GM18867 (cell line): ENCODE measurements around the gene OSBPL3.

Experiments used
- ATAC-seq: cut with Tn5 transposase; IDR thresholded peaks from one replicate; pipeline ENCODE4 v1.9.1; 2021; ENCODE audit warnings: mild to moderate bottlenecking, moderate library complexity; ENCODE audit not compliant: unreplicated experiment

OSBPL3 gene

GRCh38 chr7:24903559-24903958 lies 76.4 kb downstream of the OSBPL3 start:
- no peak for ATAC-seq

- ATAC-seq: no peak
Observed at GRCh38 chr7:24902931-24903330, 77.0 kb downstream of the OSBPL3 start.

GRCh38 chr7:24902276-24902675 lies 77.7 kb downstream of the OSBPL3 start:
- no peak for ATAC-seq

- ATAC-seq: no peak
Observed at GRCh38 chr7:24899905-24900304, 80.1 kb downstream of the OSBPL3 start.

- ATAC-seq: no peak
Observed at GRCh38 chr7:24899161-24899560, 80.8 kb downstream of the OSBPL3 start.

- ATAC-seq: peak; percentile 50
Observed at GRCh38 chr7:24898691-24899090, 81.3 kb downstream of the OSBPL3 start.

- peak; percentile 77 for ATAC-seq
Observed at GRCh38 chr7:24896031-24896501, 83.9 kb downstream of the OSBPL3 start.

- no peak for ATAC-seq
Observed at GRCh38 chr7:24894429-24895221, 85.4 kb downstream of the OSBPL3 start.

GRCh38 chr7:24891311-24891735 lies 88.7 kb downstream of the OSBPL3 start:
- no peak for ATAC-seq

- ATAC-seq: no peak
Observed at GRCh38 chr7:24889611-24890010, 90.4 kb downstream of the OSBPL3 start.

GRCh38 chr7:24888653-24889052 lies 91.3 kb downstream of the OSBPL3 start:
- ATAC-seq: no peak

- no peak for ATAC-seq
Observed at GRCh38 chr7:24885716-24886115, 94.3 kb downstream of the OSBPL3 start.

GRCh38 chr7:24885305-24885704 lies 94.7 kb downstream of the OSBPL3 start:
- ATAC-seq: no peak

- no peak for ATAC-seq
Observed at GRCh38 chr7:24884401-24884800, 95.6 kb downstream of the OSBPL3 start.

- ATAC-seq: no peak
Observed at GRCh38 chr7:24883622-24884013, 96.4 kb downstream of the OSBPL3 start.

- no peak for ATAC-seq
Observed at GRCh38 chr7:24882989-24883621, 96.9 kb downstream of the OSBPL3 start.

- no peak for ATAC-seq
Observed at GRCh38 chr7:24881623-24882022, 98.4 kb downstream of the OSBPL3 start.

GRCh38 chr7:24880886-24881285 lies 99.1 kb downstream of the OSBPL3 start:
- no peak for ATAC-seq

- ATAC-seq: no peak
Observed at GRCh38 chr7:24879291-24879690, 100.7 kb downstream of the OSBPL3 start.

GRCh38 chr7:24877790-24878311 lies 102.1 kb downstream of the OSBPL3 start:
- peak; percentile 93 for ATAC-seq

- no peak for ATAC-seq
Observed at GRCh38 chr7:24874791-24875190, 105.2 kb downstream of the OSBPL3 start.

GRCh38 chr7:24873944-24874343 lies 106.0 kb downstream of the OSBPL3 start:
- ATAC-seq: no peak
